Endodermal cell (in vitro differentiated cells): ENCODE data around the gene CYP4V2. TPM values are rescaled to one million over a fixed set of nuclear protein-coding genes. Genes with fewer than 3 reads are reported as not detected.
"Not testable (repeated sequence)": the region's sequence is repeated elsewhere in the genome, so short reads cannot be mapped to it uniquely, and the experiment has no call there.

Experiments
- DNase-seq: peaks from one replicate; pipeline ENCODE4 v3.0.0-alpha.2; 2017
- H3K27ac ChIP-seq: 2 replicates; pipeline ENCODE4 v1.5.1; 2013; ENCODE audit warnings: mild to moderate bottlenecking, low read depth, low read length, moderate library complexity
- H3K27me3 ChIP-seq: 2 replicates; pipeline ENCODE4 v1.6.1; 2013; ENCODE audit warnings: mild to moderate bottlenecking, low read length, moderate library complexity; ENCODE audit not compliant: insufficient read depth, control insufficient read depth, poor library complexity, severe bottlenecking
- H3K36me3 ChIP-seq: 2 replicates; pipeline ENCODE4 v1.7.0; 2013; ENCODE audit warnings: mild to moderate bottlenecking, low read length, moderate library complexity; ENCODE audit not compliant: control insufficient read depth, insufficient read depth
- H3K4me1 ChIP-seq: one replicate; pipeline ENCODE4 v1.7.0; 2013; ENCODE audit warnings: low read length; ENCODE audit not compliant: control insufficient read depth, insufficient read depth
- H3K4me3 ChIP-seq: 2 replicates; pipeline ENCODE4 v1.5.1; 2013; ENCODE audit warnings: mild to moderate bottlenecking, low read length, moderate library complexity
- H3K9ac ChIP-seq: 2 replicates; pipeline ENCODE4 v1.6.1; 2013; ENCODE audit warnings: mild to moderate bottlenecking, low read length, moderate library complexity; ENCODE audit not compliant: poor library complexity, severe bottlenecking; ENCODE audit errors: extremely low read depth
- H3K9me3 ChIP-seq: 2 replicates; pipeline ENCODE4 v1.6.1; 2013; ENCODE audit warnings: mild to moderate bottlenecking, low read length, moderate library complexity; ENCODE audit not compliant: control insufficient read depth
- H3K27ac Mint-ChIP-seq: 2 replicates; pipeline ENCODE4 v1.8.0; 2020; ENCODE audit warnings: mixed read lengths
- H3K27me3 Mint-ChIP-seq: 2 replicates; pipeline ENCODE4 v1.8.0; 2021; ENCODE audit warnings: mild to moderate bottlenecking, mixed read lengths; ENCODE audit not compliant: insufficient read depth
- H3K36me3 Mint-ChIP-seq: 2 replicates; pipeline ENCODE4 v1.8.0; 2020; ENCODE audit warnings: low read depth, mixed read lengths
- H3K4me1 Mint-ChIP-seq: 2 replicates; pipeline ENCODE4 v1.8.0; 2020; ENCODE audit warnings: mixed read lengths
- H3K4me3 Mint-ChIP-seq: 2 replicates; pipeline ENCODE4 v1.8.0; 2020; ENCODE audit warnings: mild to moderate bottlenecking, moderate library complexity, mixed read lengths
- H3K9me3 Mint-ChIP-seq: 2 replicates; pipeline ENCODE4 v1.8.0; 2020; ENCODE audit warnings: mild to moderate bottlenecking, mixed read lengths
- CTCF ChIP-seq: fragments of 200-600 bp; sonication (generic); conservative IDR thresholded peaks from 2 replicates; pipeline ENCODE4 v1.5.0; 2021; ENCODE audit warnings: antibody characterized with exemption, mild to moderate bottlenecking
- WGBS, 2 experiments: methylation state at CpG; one replicate each; pipeline versions ENCODE4 v1.1.5 to v1.1.7; 2013; ENCODE audit warnings: missing lambda C conversion rate in 2 of 2, mixed read lengths in 1 of 2; ENCODE audit not compliant: insufficient coverage in 1 of 2, insufficient read length in 1 of 2; 5-methylcytosine and 5-hydroxymethylcytosine counted together
- total RNA-seq, 2 donors: library from RNA; stranded (reverse); fragmentation: NEBNext Ultra II Directional in 1 of 2; extraction: Animal tissue kit (Norgen Biotek cat#: 25700) in 1 of 2; gene quantifications; 2 replicates in 1 of 2; 3 replicates in 1 of 2; pipeline ENCODE4 v1.2.1, GENCODE V29; 2021

Gene CYP4V2
- total RNA-seq, 2 donors from 2014 or later, result 2.0 to 2.1 TPM

GRCh38 chr4:186241616-186242015, 50.2 kb downstream of the CYP4V2 start:
- H3K27ac ChIP-seq, result no peak overlapping the region
- no peak overlapping the region for H3K9ac ChIP-seq
- no peaks in the 10 kb centered on the region for H3K4me1 Mint-ChIP-seq
- H3K9me3 ChIP-seq, result peaks cover 7% of the 10 kb centered on the region
- H3K4me1 ChIP-seq, result no peaks in the 10 kb centered on the region
- H3K36me3 ChIP-seq, result no peaks in the 10 kb centered on the region
- no peak overlapping the region for H3K4me3 Mint-ChIP-seq
- 73 to 75% methylated on average over 4 of the region's 4 CpGs for whole genome bisulfite sequencing, 2 experiments
- peaks cover 15% of the 10 kb centered on the region for H3K36me3 Mint-ChIP-seq
- TF ChIP-seq CTCF, result no peak
- no peak for DNase-seq
- H3K27ac Mint-ChIP-seq, result no peak overlapping the region
- H3K27me3 Mint-ChIP-seq, result no peaks in the 10 kb centered on the region
- peaks cover 1% of the 10 kb centered on the region for H3K9me3 Mint-ChIP-seq
- H3K4me3 ChIP-seq, result no peak overlapping the region
- H3K27me3 ChIP-seq, result no peaks in the 10 kb centered on the region

GRCh38 chr4:186242031-186242430, 50.7 kb downstream of the CYP4V2 start:
- H3K4me1 Mint-ChIP-seq, H3K27ac Mint-ChIP-seq, H3K9me3 Mint-ChIP-seq, H3K4me3 ChIP-seq, H3K27me3 ChIP-seq, H3K27ac ChIP-seq, H3K4me3 Mint-ChIP-seq, H3K36me3 ChIP-seq, H3K9me3 ChIP-seq, H3K27me3 Mint-ChIP-seq, H3K4me1 ChIP-seq, H3K9ac ChIP-seq: not testable (repeated sequence)
- WGBS, 2 experiments, result 50 to 58% methylated on average over 2 to 8 of the region's 10 CpGs
- peak; percentile 70 for DNase-seq
- peaks cover 19% of the 10 kb centered on the region for H3K36me3 Mint-ChIP-seq

DNA sequence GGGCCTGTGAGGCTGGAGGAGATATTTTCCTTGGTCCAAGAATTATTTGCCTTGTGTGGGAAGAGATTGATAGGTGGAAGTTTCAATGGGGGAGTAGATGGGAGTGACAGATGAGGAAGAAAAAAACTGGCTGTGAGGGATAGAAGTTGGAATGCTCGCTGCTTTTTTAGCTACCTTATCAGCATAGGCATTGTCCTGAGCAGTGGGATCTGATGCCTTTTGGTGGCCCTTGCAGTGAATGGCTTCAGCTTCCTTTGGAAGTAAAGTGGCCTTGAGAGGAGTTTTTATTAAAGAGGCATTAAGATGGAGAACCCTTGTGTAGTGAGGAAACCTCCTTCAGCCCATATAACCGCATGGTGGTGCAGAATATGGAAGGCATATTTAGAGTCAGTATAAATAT, 52.0 kb downstream of the CYP4V2 start:
- H3K27ac ChIP-seq, result no peak overlapping the region
- no peaks in the 10 kb centered on the region for H3K4me1 ChIP-seq
- no peaks in the 10 kb centered on the region for H3K27me3 ChIP-seq
- no peak overlapping the region for H3K4me3 ChIP-seq
- Mint-ChIP-seq H3K36me3 (peaks cover 23% of the 10 kb centered on the region), H3K9me3 (peaks cover 2% of the 10 kb centered on the region), H3K27ac (no peak overlapping the region), H3K4me3 (no peak overlapping the region), H3K27me3 (peaks cover 1% of the 10 kb centered on the region), H3K4me1 (peaks cover 2% of the 10 kb centered on the region)
- TF ChIP-seq CTCF, result no peak
- WGBS, 2 experiments, result 38 to 57% methylated on average over 1 to 2 of the region's 2 CpGs
- peaks cover 7% of the 10 kb centered on the region for H3K9me3 ChIP-seq
- no peak overlapping the region for H3K9ac ChIP-seq
- no peaks in the 10 kb centered on the region for H3K36me3 ChIP-seq
- DNase-seq, result no peak

DNA sequence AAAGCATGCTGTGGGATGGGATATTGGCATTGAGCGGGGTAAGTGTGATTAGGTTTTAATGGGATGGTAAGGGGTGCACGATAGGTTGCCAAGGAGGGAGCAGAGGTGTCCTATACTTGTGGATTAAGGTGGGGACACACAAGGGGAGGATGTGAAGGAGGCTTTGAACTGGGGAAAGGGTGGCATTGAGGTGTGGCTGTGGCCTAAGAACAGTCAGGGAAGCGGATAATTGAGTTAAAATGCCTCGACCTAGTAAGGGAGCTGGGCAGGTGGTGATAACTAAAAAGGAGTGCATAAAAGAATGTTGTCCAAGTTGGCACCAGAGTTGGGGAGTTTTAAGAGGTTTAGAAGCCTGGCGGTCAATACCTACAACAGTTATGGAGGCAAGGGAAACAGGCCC, 53.5 kb downstream of the CYP4V2 start:
- no peak for DNase-seq
- TF ChIP-seq CTCF, result no peak
- Histone ChIP-seq H3K27me3 (no peaks in the 10 kb centered on the region), H3K9me3 (peaks cover 7% of the 10 kb centered on the region), H3K36me3 (no peaks in the 10 kb centered on the region), H3K9ac (no peak overlapping the region), H3K27ac (no peak overlapping the region), H3K4me1 (no peaks in the 10 kb centered on the region), H3K4me3 (no peak overlapping the region)
- peaks cover 2% of the 10 kb centered on the region for H3K9me3 Mint-ChIP-seq
- H3K4me3 Mint-ChIP-seq, result no peak overlapping the region
- peaks cover 1% of the 10 kb centered on the region for H3K27me3 Mint-ChIP-seq
- 54 to 80% methylated on average over 3 to 5 of the region's 5 CpGs for WGBS, 2 experiments
- peaks cover 23% of the 10 kb centered on the region for H3K36me3 Mint-ChIP-seq
- peaks cover 12% of the 10 kb centered on the region for H3K4me1 Mint-ChIP-seq
- no peak overlapping the region for H3K27ac Mint-ChIP-seq

GRCh38 chr4:186247062-186247752, 55.8 kb downstream of the CYP4V2 start:
- H3K27me3 ChIP-seq, H3K4me3 Mint-ChIP-seq, DNase-seq, H3K27ac ChIP-seq, H3K9me3 Mint-ChIP-seq, H3K27me3 Mint-ChIP-seq, H3K4me1 ChIP-seq, H3K27ac Mint-ChIP-seq, H3K9me3 ChIP-seq, H3K36me3 ChIP-seq, H3K9ac ChIP-seq, H3K4me3 ChIP-seq: not testable (repeated sequence)
- H3K36me3 Mint-ChIP-seq, result peaks cover 35% of the 10 kb centered on the region
- 61 to 65% methylated on average over 3 to 8 of the region's 9 CpGs for WGBS, 2 experiments
- H3K4me1 Mint-ChIP-seq, result peaks cover 24% of the 10 kb centered on the region
